Testis (tissue), 2 donors: Measurements from ENCODE around the gene TBL1X.

Source experiments
- CTCF ChIP-seq, 3 experiments: fragments of 450-650 bp in 2 of 3; fragments of 200-600 bp in 1 of 3; sonication (generic) in 1 of 3; IDR thresholded peaks; one replicate each; pipeline ENCODE4 v1.5.1; 2016 to 2019; ENCODE audit warnings: antibody characterized with exemption in 3 of 3, mild to moderate bottlenecking in 2 of 3, moderate library complexity in 1 of 3
- POLR2A ChIP-seq: fragments of 450-650 bp; IDR thresholded peaks from one replicate; pipeline ENCODE4 v1.6.1; 2017; ENCODE audit warnings: antibody characterized with exemption, mild to moderate bottlenecking, moderate library complexity

- TF ChIP-seq CTCF (IDR thresholded peaks at IDR 0.05) (no peak), POLR2A (no peak)
These were observed 142.1 kb downstream of the TBL1X start for GRCh38 chrX:9606971-9607370.
